Fibroblast of pulmonary artery (primary cell): Measurements from ENCODE around the gene STK24.

Experiments
- DNase-seq: peaks from one replicate; pipeline ENCODE4 v3.0.0-alpha.2; 2010; ENCODE audit warnings: low read depth
- H3K4me3 ChIP-seq: replicated peaks from 2 replicates; pipeline ENCODE4 v1.5.1; 2011; ENCODE audit warnings: low read depth, mild to moderate bottlenecking, control low read depth, low read length, moderate library complexity
- TF ChIP-seq, protein P1 (sequence below): IDR thresholded peaks from 2 replicates; pipeline ENCODE4 v1.5.1; 2011; ENCODE audit warnings: mild to moderate bottlenecking, control low read depth, low read length, inconsistent platforms; ENCODE audit errors: missing control alignments

The STK24 gene

DNA sequence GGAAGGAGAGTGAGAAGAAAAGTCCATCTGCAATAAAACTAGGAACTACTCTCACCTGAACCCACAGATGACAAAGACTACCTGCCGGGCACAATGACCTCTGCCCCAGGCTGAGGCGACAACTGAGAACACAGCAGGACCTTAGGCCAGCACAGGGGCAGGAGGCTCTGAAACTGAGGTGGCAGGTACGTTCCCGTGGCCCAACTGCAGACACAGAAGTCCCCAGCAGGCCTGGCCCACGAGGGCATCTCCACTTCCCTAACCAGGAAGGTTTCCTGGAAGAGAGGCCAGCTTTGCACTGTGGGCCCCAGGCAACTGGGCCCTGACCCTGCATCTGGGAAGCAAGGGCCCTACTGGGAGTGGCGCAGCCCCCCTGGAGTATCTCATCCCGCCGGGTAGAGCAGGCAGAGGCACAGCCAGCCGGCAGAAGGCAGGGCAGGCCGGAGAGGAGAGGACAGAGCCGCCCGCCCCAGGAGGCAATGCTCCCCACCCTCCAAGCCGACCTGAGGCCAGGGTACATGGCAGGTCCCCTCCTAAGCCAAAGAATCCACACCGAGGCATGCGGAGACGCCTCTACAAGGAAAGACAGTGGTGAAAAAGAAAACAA is 32.7 kb downstream of the STK24 start:
- no peak for DNase-seq
- H3K4me3 ChIP-seq, result no peak overlapping the region
- TF ChIP-seq, protein P1, sequence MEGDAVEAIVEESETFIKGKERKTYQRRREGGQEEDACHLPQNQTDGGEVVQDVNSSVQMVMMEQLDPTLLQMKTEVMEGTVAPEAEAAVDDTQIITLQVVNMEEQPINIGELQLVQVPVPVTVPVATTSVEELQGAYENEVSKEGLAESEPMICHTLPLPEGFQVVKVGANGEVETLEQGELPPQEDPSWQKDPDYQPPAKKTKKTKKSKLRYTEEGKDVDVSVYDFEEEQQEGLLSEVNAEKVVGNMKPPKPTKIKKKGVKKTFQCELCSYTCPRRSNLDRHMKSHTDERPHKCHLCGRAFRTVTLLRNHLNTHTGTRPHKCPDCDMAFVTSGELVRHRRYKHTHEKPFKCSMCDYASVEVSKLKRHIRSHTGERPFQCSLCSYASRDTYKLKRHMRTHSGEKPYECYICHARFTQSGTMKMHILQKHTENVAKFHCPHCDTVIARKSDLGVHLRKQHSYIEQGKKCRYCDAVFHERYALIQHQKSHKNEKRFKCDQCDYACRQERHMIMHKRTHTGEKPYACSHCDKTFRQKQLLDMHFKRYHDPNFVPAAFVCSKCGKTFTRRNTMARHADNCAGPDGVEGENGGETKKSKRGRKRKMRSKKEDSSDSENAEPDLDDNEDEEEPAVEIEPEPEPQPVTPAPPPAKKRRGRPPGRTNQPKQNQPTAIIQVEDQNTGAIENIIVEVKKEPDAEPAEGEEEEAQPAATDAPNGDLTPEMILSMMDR, result no peak

DNA sequence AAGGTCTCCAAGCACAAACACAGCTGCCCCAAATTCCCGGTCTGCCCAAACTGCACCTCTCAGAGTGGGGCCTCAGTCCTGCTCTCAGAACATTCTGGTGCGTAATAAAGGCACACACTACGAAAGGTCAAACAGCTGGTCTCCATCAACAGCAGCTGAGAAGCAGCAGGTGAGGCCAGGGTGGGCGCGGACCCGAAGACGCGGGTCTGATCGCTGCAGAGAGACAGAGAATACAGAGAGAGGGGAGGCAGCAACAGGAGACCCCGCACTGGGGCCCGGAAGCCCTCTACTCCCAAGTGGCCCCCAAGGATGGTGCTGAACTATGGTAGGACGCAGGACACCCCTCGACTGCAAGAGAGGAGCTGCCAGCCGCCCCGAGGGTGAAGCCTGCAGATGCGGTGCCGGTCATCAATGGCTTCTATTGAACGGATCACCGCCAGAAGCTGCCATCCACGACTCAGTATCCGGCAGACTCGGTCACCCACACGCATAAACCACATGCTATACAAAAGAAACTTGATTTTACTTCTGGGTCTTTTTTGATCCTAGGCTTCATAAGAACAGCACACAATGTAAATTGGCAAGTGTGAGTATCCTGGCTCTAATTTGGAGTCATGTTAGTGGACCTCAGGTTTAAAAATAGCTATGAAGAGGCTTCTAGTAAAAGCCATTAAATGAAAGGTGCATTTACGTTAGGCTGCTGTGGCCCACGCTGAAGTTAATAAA is 33.4 kb downstream of the STK24 start:
- no peak for DNase-seq
- TF ChIP-seq, protein P1, result no peak
- H3K4me3 ChIP-seq, result no peak overlapping the region

GRCh38 chr13:98542568-98543377 is 34.1 kb downstream of the STK24 start:
- DNase-seq, result no peak
- H3K4me3 ChIP-seq, result no peak overlapping the region

DNA sequence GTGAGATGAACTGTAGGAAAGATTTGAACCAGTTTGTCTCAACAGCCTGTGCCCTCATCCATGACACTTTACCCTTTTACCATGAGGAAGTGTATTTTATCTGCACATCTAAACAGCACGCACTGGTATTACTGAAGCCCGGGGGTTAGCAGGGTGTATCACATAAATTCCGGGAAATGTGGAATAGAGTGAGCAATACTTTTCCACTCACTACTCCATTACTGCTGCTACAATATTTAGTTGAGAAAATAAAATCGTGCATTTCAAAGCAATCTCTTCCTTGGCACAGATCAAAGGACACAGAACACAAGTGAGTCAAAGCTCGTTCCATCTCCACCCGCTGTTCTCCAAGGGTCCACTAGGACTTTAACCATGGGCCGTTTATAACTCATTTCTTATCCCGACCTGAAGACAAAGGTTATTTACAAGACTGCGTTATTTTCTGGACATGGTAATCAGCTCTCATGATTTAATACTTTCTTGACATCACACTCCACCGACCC is 35.2 kb downstream of the STK24 start:
- no peak overlapping the region for H3K4me3 ChIP-seq
- TF ChIP-seq, protein P1, result no peak
- no peak for DNase-seq

More at GRCh38 chr13:98542568-98543377, 34.1 kb downstream of the STK24 start:
- TF ChIP-seq, protein P1, result no peak

GRCh38 chr13:98541191-98541590 is 35.7 kb downstream of the STK24 start:
- H3K4me3 ChIP-seq, result no peak overlapping the region
- TF ChIP-seq, protein P1, result no peak
- DNase-seq, result no peak

DNA sequence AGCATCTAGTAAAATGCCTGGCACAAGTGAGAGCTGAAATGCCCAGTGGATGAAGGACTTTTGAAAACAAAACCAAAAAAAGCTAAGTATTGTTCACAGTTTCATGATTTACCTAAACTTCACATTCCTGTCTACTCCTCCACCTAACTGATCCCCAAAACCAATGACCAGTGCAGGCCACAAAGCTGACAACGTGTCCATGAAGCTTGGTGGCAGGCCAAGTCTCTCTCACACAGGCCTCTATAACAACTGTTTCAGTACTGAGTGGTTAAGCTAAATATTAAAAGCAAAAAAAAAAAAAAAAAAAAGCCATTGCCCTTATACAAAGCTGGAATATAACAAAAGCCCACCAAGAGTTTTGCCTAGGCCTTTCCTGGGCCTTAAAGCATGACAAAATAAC is 36.4 kb downstream of the STK24 start:
- no peak overlapping the region for H3K4me3 ChIP-seq
- TF ChIP-seq, protein P1, result no peak

More for the DNA sequence above, 36.4 kb downstream of the STK24 start:
- DNase-seq, result no peak
